Measurements from ENCODE around the gene DDX5. TPM values are rescaled to one million over a fixed set of nuclear protein-coding genes. Genes with fewer than 3 reads are reported as not detected.
"Not testable (repeated sequence)": the region's sequence is repeated elsewhere in the genome, so short reads cannot be mapped to it uniquely, and the experiment has no call there.

Gene DDX5
- total RNA-seq, 1 donor from 2014 or later: 758 TPM

DNA sequence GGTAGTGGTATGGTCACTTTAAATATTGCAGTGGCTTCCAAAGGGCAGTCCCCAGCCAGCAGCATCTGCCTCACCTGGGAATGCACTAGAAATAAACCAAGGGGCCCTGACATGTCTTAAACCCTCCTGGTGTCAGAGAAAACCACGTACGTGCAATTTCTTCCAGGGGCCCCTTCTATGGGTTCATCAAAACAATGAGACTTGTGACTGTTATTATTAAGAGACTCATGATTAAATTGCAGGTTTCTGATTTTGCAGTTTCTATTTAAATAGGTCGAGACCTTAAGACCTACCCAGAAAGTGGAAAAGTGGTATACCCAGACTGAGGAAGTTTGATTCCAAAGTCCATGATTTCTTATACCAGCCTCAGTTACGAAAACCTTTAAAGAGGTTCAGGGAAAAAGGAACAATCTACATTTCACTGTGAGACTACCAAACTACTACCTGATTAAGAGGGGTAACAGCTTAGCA lies 8.5 kb downstream of the DDX5 start:
- Mint-ChIP-seq H3K4me1 (ENCODE audit: unreplicated experiment) (peaks cover 49% of the 10 kb centered on the region), H3K27me3 (no peaks in the 10 kb centered on the region), H3K9me3 (no peaks in the 10 kb centered on the region), H3K27ac (peak overlapping the region; percentile 100), H3K4me3 (peak overlapping the region; percentile 100), H3K36me3 (peaks cover 42% of the 10 kb centered on the region)
- no peak for DNase-seq (ENCODE audit: extremely low spot score, unreplicated experiment)
- TF ChIP-seq, protein P1, sequence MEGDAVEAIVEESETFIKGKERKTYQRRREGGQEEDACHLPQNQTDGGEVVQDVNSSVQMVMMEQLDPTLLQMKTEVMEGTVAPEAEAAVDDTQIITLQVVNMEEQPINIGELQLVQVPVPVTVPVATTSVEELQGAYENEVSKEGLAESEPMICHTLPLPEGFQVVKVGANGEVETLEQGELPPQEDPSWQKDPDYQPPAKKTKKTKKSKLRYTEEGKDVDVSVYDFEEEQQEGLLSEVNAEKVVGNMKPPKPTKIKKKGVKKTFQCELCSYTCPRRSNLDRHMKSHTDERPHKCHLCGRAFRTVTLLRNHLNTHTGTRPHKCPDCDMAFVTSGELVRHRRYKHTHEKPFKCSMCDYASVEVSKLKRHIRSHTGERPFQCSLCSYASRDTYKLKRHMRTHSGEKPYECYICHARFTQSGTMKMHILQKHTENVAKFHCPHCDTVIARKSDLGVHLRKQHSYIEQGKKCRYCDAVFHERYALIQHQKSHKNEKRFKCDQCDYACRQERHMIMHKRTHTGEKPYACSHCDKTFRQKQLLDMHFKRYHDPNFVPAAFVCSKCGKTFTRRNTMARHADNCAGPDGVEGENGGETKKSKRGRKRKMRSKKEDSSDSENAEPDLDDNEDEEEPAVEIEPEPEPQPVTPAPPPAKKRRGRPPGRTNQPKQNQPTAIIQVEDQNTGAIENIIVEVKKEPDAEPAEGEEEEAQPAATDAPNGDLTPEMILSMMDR (conservative IDR thresholded peaks at IDR 0.05): peak; percentile 4

DNA sequence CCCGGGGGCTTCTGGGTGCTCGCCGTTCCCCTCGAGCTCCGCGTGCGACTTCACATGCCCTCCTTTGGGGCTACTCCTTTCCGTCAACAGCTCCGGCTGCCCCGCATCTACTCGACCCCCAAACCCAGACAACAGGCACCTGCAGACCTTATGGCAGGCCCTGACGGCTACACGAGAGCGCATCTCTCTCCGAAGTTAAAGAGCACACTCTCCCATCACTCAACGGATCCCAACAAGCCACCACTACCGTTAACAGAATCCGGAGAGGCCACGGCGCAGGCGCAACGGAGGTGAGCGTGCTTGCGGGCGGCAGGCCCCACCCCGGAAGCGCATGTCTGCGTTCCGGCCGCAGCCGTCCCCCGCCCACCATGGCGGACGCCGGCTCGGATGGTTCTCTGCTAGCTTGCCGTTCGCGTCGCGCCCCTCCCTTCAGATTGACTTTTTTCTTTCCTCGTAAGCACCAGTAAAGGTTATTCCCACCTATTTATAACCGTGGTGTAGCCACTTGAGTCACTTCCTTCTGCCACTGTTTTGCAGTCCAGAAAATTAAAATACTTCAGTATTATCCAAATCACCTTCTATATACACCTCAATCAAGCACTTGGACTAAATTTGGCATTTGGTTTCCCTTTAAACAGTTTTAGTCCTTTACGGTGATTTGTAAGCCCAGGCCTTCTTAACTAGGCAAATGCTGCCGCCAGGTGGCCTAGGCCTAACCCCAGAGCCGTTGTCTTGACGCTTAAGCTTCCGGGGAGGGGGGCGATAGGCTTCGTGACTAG lies 9.1 kb downstream of the DDX5 start, which contains the start of gene POLG2:
POLG2 (minus strand) TSS at position 269 of the 779 bp plus-strand sequence; CDS start at position 183, 86 bp downstream.
- DNase-seq (ENCODE audit: extremely low spot score, unreplicated experiment): peak; percentile 93
- TF ChIP-seq, protein P1 (conservative IDR thresholded peaks at IDR 0.05): peak; percentile 77
- Mint-ChIP-seq H3K36me3 (peaks cover 38% of the 10 kb centered on the region), H3K9me3 (no peaks in the 10 kb centered on the region), H3K4me3 (peak within 1 kb of the TSS; percentile 100), H3K27ac (peak within 1 kb of the TSS; percentile 100), H3K4me1 (ENCODE audit: unreplicated experiment) (peaks cover 44% of the 10 kb centered on the region), H3K27me3 (no peaks in the 10 kb centered on the region)

DNA sequence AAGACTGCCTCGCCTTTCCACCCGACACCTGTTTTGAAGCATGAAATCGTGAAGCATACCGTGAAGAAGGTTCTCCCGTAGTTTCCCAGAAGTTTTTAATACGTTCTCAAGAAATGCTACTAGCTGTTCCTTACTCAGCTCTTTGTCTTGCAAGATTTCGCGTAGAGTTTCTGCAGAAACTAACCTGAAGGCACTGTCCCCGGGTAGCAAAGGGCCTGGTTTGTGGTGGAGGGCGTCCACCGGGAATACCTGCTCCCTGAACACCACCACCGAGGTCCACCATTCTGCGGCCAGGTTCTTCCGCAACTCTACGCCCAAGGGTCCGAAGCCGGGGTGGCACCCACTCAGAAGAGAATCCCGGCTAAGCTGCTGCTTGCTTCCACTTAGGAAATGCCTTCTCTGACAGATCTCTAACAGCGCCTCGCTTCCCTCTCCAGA lies 9.7 kb downstream of the DDX5 start:
- peak overlapping the region; percentile 100 for H3K27ac Mint-ChIP-seq
- H3K36me3 Mint-ChIP-seq: peaks cover 33% of the 10 kb centered on the region
- no peak for DNase-seq (ENCODE audit: extremely low spot score, unreplicated experiment)
- no peaks in the 10 kb centered on the region for H3K9me3 Mint-ChIP-seq
- TF ChIP-seq, protein P1 (conservative IDR thresholded peaks at IDR 0.05): no peak
- H3K27me3 Mint-ChIP-seq: no peaks in the 10 kb centered on the region
- peaks cover 38% of the 10 kb centered on the region for H3K4me1 Mint-ChIP-seq (ENCODE audit: unreplicated experiment)
- peak overlapping the region; percentile 100 for H3K4me3 Mint-ChIP-seq

DNA sequence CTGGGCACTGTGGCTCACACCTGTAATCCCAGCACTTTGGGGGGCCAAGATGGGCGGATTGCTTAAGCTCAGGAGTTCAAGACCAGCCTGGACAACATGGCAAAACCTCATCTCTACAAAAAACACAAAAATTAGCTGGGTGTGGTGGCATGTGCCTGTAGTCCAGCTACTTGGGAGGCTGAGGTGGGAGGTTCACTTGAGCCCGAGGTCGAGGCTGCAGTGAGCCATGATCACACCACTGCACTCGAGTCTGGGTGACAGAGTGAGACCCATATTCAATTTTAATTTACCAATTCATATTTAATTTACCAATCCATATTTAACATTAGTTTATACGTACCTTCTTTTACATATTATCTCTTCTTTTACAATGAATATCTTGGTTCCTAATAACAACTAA lies 10.8 kb downstream of the DDX5 start:
- Mint-ChIP-seq H3K4me1 (ENCODE audit: unreplicated experiment) (peaks cover 30% of the 10 kb centered on the region), H3K4me3 (peak overlapping the region; percentile 75), H3K36me3 (peaks cover 27% of the 10 kb centered on the region)
- H3K9me3 Mint-ChIP-seq; H3K27ac Mint-ChIP-seq; DNase-seq (ENCODE audit: extremely low spot score, unreplicated experiment); H3K27me3 Mint-ChIP-seq: not testable (repeated sequence)

DNA sequence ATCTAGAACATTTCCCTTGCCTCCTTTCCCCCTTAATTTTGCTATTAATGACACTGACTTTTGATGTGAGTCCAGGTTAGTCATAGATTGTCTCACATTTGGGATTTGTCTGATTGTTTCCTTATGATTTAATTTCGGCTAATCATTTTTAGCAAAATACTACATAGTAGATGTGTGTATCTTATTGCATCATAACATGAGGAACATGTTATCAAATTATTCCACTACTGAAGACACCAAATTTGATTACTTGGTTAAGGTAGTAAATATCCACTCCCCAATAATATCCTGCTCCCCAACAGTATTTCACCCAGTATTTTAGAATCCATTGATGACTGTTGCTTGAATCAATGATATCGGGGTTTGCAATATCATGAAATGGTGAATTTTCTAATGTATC lies 12.0 kb downstream of the DDX5 start:
- Mint-ChIP-seq H3K4me3 (no peak overlapping the region), H3K36me3 (peaks cover 20% of the 10 kb centered on the region), H3K27me3 (no peaks in the 10 kb centered on the region), H3K27ac (no peak overlapping the region), H3K9me3 (no peaks in the 10 kb centered on the region), H3K4me1 (ENCODE audit: unreplicated experiment) (peaks cover 25% of the 10 kb centered on the region)
- TF ChIP-seq, protein P1 (conservative IDR thresholded peaks at IDR 0.05): no peak
- DNase-seq (ENCODE audit: extremely low spot score, unreplicated experiment): no peak

DNA sequence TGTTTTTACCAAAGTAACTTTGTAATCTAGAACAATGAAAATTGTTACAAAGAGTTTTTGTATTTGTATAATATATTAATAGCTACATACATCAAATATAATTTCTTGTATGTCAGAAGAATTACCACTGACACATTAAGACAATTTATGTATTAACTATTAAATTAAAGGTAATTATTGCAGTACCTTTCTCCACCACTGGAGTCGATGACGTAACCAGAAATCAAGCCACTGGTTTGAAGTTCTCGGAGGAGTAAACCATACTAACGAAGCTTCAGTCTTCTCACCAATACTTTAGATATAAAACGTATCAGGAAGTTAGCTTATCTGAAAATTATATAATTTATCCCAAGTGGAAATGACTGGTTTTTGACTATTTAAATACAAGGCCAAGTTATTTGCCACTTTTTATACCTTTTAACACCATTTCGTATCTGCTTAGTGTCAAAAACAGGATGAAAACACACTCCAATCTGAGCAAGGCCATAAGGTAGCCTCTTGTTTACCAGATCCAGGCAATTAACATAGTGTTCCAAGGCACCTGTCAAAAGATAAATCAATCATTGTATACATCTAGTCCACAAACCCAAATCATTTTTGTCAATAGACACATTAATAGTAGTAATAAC lies 13.5 kb downstream of the DDX5 start:
- Mint-ChIP-seq H3K4me3 (no peak overlapping the region), H3K9me3 (no peaks in the 10 kb centered on the region), H3K27ac (no peak overlapping the region), H3K27me3 (no peaks in the 10 kb centered on the region), H3K4me1 (ENCODE audit: unreplicated experiment) (peaks cover 14% of the 10 kb centered on the region), H3K36me3 (peaks cover 23% of the 10 kb centered on the region)
- TF ChIP-seq, protein P1 (conservative IDR thresholded peaks at IDR 0.05): peak; percentile 70
- DNase-seq (ENCODE audit: extremely low spot score, unreplicated experiment): no peak
